Fibroblast of the aortic adventitia (primary cell): Measurements from ENCODE around the gene INSM1. TPM values are rescaled to one million over a fixed set of nuclear protein-coding genes. Genes with fewer than 3 reads are reported as not detected.

Source experiments
- DNase-seq: peaks from one replicate; pipeline ENCODE4 v3.0.0-alpha.2; 2010; ENCODE audit warnings: low read depth
- H3K4me3 ChIP-seq: 2 replicates; pipeline ENCODE4 v1.5.1; 2011; ENCODE audit warnings: low read depth, mild to moderate bottlenecking, control low read depth, low read length, moderate library complexity
- CTCF ChIP-seq: IDR thresholded peaks from 2 replicates; pipeline ENCODE4 v1.5.1; 2011; ENCODE audit warnings: mild to moderate bottlenecking, low read length, control low read depth, inconsistent platforms; ENCODE audit not compliant: insufficient read depth
- total RNA-seq: library from RNA; depleted of rRNA; stranded (reverse); fragments of >200 nt; gene quantifications from 2 replicates; pipeline ENCODE4 v1.2.3, GENCODE V29; 2012; ENCODE audit warnings: low replicate concordance

The INSM1 gene
- total RNA-seq, 1 donor: not detected

DNA sequence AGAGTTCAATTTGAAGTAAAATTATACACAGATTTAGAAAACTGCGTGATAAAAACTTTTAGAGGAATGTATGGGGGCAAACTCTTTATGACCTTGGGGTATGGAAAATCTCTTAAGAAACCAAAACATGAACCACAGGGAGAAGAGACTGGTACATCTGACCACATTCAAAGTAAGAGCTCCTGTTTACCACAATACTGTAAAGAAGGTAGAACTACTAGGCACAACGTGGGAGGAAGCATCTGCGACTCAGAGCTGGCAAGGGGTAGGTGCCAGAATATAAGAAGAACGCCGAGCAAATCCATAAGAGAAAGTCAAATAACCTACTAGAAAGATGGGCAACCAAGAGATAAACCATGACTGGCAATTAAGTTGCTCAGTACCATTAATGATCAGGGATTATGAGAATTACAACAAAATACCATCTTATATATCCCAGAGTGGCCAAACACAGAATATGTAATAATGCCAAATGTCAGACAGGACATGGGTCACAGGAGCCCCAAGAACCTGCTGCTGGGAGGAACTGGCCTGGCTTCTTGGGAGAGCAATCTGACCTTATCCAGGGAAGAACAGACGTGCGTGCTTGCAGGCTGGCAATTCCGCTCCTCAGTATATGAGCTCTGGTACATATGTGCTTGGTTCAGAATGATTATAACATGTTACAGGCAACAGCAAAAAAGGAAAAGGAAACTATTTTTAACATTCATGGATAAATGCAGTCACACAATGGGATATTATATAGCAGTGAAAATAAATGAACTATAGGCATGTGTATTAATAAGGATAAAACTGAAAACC is 50.2 kb downstream of the INSM1 start:
- H3K4me3 ChIP-seq: no peak overlapping the region
- DNase-seq: no peak
- TF ChIP-seq CTCF: no peak
